ENCODE measurements around the gene COLEC11. TPM values are rescaled to one million over a fixed set of nuclear protein-coding genes. Genes with fewer than 3 reads are reported as not detected.
A peak's percentile ranks its signal among the peaks of the same experiment; 100 is the strongest.

The COLEC11 gene
- total and polyA plus RNA-seq, 2 of the 13 experiments (the other 11 are each of a cell fraction or from before 2014, with no cell fraction given) = 1.5 to 3.0 TPM

DNA sequence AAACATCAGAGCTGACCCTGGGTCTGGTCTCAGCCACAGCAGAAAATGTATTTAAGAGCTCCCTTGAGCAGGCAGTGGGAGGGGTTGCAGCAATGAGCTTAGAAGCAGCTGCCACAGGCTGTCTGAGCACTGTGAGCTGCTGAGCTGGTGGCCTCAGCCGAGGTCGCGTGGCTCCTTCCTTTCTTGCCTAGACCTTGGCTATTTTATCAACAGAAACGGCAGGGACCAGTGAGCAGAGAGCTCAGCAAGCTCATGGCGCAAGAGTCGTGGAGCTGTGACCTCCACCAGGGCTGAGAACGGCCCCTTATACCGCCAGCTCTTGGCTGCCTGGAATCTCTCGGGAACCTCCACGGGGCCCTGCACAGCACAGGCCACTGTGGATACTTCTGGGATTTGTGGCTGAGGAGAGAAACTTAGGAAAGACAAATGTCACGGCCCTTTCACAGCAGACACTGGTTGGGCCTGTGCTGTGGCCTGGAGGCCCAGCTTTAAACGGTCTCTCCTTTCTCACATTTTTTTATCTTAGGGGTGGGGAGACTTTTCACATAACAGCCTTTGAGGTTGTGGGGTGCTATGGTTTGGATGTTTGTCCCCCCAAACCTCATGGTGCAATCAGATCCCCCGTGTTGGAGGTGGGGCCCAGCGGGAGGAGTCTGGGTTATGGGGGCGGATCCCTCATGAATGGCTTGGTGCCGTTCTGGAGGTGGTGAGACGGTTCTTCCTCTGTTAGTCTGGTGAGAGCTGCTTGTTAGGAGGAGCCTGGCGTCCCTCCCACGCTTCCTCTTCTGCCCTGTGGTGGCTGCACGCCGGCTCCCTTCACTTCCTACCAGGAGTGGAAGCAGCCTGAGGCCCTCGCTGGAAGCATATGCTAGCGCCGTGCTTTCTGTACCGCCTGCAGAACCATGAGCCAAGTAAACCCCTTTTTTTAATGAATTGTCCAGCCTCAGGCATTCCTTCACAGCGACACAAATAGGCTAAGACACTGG is 64.8 kb downstream of the COLEC11 start (continued):
- TF ChIP-seq, protein P1, sequence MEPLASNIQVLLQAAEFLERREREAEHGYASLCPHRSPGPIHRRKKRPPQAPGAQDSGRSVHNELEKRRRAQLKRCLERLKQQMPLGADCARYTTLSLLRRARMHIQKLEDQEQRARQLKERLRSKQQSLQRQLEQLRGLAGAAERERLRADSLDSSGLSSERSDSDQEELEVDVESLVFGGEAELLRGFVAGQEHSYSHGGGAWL (CRISPR knock-in tag; IDR thresholded peaks at IDR 0.05) = no peak
- no peak for TF ChIP-seq ZNF34 (CRISPR knock-in tag; IDR thresholded peaks at IDR 0.05; ENCODE audit: borderline replicate concordance)
- TF ChIP-seq RAD51 (IDR thresholded peaks at IDR 0.05; ENCODE audit: borderline replicate concordance) = no peak
- TF ChIP-seq HNRNPUL1 (IDR thresholded peaks at IDR 0.05; ENCODE audit: low read depth, low read length) = no peak
- no peak for TF ChIP-seq ZMYM2 (CRISPR knock-in tag; IDR thresholded peaks at IDR 0.05)
- TF ChIP-seq HMG20A (CRISPR knock-in tag; IDR thresholded peaks at IDR 0.05; ENCODE audit: borderline replicate concordance) = no peak
- TF ChIP-seq, protein P2, sequence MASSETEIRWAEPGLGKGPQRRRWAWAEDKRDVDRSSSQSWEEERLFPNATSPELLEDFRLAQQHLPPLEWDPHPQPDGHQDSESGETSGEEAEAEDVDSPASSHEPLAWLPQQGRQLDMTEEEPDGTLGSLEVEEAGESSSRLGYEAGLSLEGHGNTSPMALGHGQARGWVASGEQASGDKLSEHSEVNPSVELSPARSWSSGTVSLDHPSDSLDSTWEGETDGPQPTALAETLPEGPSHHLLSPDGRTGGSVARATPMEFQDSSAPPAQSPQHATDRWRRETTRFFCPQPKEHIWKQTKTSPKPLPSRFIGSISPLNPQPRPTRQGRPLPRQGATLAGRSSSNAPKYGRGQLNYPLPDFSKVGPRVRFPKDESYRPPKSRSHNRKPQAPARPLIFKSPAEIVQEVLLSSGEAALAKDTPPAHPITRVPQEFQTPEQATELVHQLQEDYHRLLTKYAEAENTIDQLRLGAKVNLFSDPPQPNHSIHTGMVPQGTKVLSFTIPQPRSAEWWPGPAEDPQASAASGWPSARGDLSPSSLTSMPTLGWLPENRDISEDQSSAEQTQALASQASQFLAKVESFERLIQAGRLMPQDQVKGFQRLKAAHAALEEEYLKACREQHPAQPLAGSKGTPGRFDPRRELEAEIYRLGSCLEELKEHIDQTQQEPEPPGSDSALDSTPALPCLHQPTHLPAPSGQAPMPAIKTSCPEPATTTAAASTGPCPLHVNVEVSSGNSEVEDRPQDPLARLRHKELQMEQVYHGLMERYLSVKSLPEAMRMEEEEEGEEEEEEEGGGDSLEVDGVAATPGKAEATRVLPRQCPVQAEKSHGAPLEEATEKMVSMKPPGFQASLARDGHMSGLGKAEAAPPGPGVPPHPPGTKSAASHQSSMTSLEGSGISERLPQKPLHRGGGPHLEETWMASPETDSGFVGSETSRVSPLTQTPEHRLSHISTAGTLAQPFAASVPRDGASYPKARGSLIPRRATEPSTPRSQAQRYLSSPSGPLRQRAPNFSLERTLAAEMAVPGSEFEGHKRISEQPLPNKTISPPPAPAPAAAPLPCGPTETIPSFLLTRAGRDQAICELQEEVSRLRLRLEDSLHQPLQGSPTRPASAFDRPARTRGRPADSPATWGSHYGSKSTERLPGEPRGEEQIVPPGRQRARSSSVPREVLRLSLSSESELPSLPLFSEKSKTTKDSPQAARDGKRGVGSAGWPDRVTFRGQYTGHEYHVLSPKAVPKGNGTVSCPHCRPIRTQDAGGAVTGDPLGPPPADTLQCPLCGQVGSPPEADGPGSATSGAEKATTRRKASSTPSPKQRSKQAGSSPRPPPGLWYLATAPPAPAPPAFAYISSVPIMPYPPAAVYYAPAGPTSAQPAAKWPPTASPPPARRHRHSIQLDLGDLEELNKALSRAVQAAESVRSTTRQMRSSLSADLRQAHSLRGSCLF (CRISPR knock-in tag; IDR thresholded peaks at IDR 0.05; ENCODE audit: borderline replicate concordance) = no peak
- TF ChIP-seq KLF6 (CRISPR knock-in tag; IDR thresholded peaks at IDR 0.05) = no peak
- no peak for TF ChIP-seq BRCA1 (CRISPR knock-in tag; IDR thresholded peaks at IDR 0.05)
- TF ChIP-seq ZNF24 (IDR thresholded peaks at IDR 0.05) = no peak
- TF ChIP-seq, protein P3, sequence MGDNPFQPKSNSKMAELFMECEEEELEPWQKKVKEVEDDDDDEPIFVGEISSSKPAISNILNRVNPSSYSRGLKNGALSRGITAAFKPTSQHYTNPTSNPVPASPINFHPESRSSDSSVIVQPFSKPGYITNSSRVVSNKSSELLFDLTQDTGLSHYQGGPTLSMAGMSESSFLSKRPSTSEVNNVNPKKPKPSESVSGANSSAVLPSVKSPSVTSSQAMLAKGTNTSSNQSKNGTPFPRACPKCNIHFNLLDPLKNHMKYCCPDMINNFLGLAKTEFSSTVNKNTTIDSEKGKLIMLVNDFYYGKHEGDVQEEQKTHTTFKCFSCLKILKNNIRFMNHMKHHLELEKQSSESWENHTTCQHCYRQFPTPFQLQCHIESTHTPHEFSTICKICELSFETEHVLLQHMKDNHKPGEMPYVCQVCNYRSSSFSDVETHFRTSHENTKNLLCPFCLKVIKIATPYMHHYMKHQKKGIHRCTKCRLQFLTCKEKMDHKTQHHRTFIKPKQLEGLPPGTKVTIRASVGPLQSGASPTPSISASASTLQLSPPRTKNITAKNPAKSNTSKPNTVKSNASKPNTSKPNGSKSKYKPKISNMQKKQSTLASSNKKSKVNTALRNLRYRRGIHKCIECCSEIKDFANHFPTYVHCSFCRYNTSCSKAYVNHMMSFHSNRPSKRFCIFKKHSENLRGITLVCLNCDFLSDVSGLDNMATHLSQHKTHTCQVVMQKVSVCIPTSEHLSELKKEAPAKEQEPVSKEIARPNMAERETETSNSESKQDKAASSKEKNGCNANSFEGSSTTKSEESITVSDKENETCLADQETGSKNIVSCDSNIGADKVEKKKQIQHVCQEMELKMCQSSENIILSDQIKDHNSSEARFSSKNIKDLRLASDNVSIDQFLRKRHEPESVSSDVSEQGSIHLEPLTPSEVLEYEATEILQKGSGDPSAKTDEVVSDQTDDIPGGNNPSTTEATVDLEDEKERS (CRISPR knock-in tag; IDR thresholded peaks at IDR 0.05) = 0 out of 2 replicates have a peak, but pooled peaks have one; percentile 47
- TF ChIP-seq RBFOX2 (IDR thresholded peaks at IDR 0.05; ENCODE audit: low read depth, low read length) = no peak
- TF ChIP-seq, protein P4, sequence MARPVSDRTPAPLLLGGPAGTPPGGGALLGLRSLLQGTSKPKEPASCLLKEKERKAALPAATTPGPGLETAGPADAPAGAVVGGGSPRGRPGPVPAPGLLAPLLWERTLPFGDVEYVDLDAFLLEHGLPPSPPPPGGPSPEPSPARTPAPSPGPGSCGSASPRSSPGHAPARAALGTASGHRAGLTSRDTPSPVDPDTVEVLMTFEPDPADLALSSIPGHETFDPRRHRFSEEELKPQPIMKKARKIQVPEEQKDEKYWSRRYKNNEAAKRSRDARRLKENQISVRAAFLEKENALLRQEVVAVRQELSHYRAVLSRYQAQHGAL (CRISPR knock-in tag; IDR thresholded peaks at IDR 0.05; ENCODE audit: not compliant biosample characterization) = no peak
- no peak for TF ChIP-seq HNF4G (IDR thresholded peaks at IDR 0.05; ENCODE audit: borderline replicate concordance, low read depth, low read length)
- no peak for TF ChIP-seq HNF4G (CRISPR knock-in tag; IDR thresholded peaks at IDR 0.05; ENCODE audit: borderline replicate concordance, low read depth)
- no peak for TF ChIP-seq CBX2 (IDR thresholded peaks at IDR 0.05; ENCODE audit: low read depth, low read length)
- no peak for TF ChIP-seq CBX2 (CRISPR knock-in tag; IDR thresholded peaks at IDR 0.05; ENCODE audit: low read depth)
- no peak for TF ChIP-seq EZH2 (conservative IDR thresholded peaks at IDR 0.05; ENCODE audit: low read depth, low read length)
